ENCODE results near the gene PCBP2. TPM values are rescaled to one million over a fixed set of nuclear protein-coding genes. Genes with fewer than 3 reads are reported as not detected.

Gene PCBP2
- polyA plus RNA-seq, 1 of the 3 experiments (the other 2 are of a cell fraction), result 368 TPM

- ChIA-PET CTCF (interaction anchor here (1.2 to 1.9 kb wide), 5 partner anchors 11 to 54 kb away, joined by 3 to 6 read pairs (median 4); no protein-coding TSS in a partner anchor), POLR2A (interaction anchor here (2.9 kb wide), 1 partner anchor 12 kb away, joined by 12 read pairs; the partner anchor contains the start of gene TARBP2)
- Histone ChIP-seq H3K36me3 (replicated peaks in 1 of 2; ENCODE audit: control insufficient read depth in 1 of 2, insufficient read depth in 2 of 2, low read length in 1 of 2) (peaks cover 16 to 20% of the 10 kb centered on the region in 2 experiments), H3K9me3 (no peaks in the 10 kb centered on the region), H4K20me1 (ENCODE audit: insufficient read depth) (no peaks in the 10 kb centered on the region), H3F3A (replicated peaks; ENCODE audit: insufficient read depth) (peaks cover 29% of the 10 kb centered on the region), H3K27ac (ENCODE audit: low read depth in 2 of 2, low read length in 1 of 2) (no peak overlapping the region), H2AFZ (ENCODE audit: low read depth) (no peak overlapping the region), H3K4me1 (ENCODE audit: control insufficient read depth in 1 of 2, insufficient read depth in 2 of 2, low read depth in 1 of 2, low read length in 1 of 2) (peaks cover 5 to 17% of the 10 kb centered on the region in 2 experiments; a peak in 3 of 4 replicates), H3K9ac (no peak overlapping the region), H3K9me2 (no peaks in the 10 kb centered on the region), H3K79me2 (ENCODE audit: insufficient read depth) (peaks cover 48% of the 10 kb centered on the region; the same call in 1 of the 2 replicates), H3K27me3 (ENCODE audit: insufficient read depth) (no peaks in the 10 kb centered on the region), H3K4me3 (ENCODE audit: low read depth in 2 of 2, low read length in 1 of 2) (no peak overlapping the region), H3K4me2 (no peak overlapping the region)
- WGBS (ENCODE audit: low lambda C conversion rate), result 91% methylated on average over 5 of the region's 5 CpGs
- no peak for DNase-seq
- TF ChIP-seq JUND (IDR thresholded peaks at IDR 0.05) (no peak), SMC3 (IDR thresholded peaks at IDR 0.05; ENCODE audit: low read depth, low read length) (no peak), ELF1 (IDR thresholded peaks at IDR 0.05) (no peak), MEF2A (IDR thresholded peaks at IDR 0.05; ENCODE audit: borderline replicate concordance, low read depth) (no peak), TEAD4 (IDR thresholded peaks at IDR 0.05; ENCODE audit: borderline replicate concordance, insufficient read depth) (no peak), GABPA (IDR thresholded peaks at IDR 0.05; ENCODE audit: low read depth) (no peak), NRF1 (IDR thresholded peaks at IDR 0.05; ENCODE audit: low read depth, low read length) (no peak), CTCF (IDR thresholded peaks at IDR 0.05) (no peak), MXI1 (IDR thresholded peaks at IDR 0.05; ENCODE audit: low read depth, low read length) (no peak), FOSL2 (IDR thresholded peaks at IDR 0.05; ENCODE audit: borderline replicate concordance, low read depth) (no peak), NFIC (IDR thresholded peaks at IDR 0.05; ENCODE audit: borderline replicate concordance) (no peak), RCOR1 (IDR thresholded peaks at IDR 0.05; ENCODE audit: low read length) (no peak), TAF1 (IDR thresholded peaks at IDR 0.05; ENCODE audit: borderline replicate concordance, low read depth, low read length) (no peak)
- TF ChIP-seq, protein P1, sequence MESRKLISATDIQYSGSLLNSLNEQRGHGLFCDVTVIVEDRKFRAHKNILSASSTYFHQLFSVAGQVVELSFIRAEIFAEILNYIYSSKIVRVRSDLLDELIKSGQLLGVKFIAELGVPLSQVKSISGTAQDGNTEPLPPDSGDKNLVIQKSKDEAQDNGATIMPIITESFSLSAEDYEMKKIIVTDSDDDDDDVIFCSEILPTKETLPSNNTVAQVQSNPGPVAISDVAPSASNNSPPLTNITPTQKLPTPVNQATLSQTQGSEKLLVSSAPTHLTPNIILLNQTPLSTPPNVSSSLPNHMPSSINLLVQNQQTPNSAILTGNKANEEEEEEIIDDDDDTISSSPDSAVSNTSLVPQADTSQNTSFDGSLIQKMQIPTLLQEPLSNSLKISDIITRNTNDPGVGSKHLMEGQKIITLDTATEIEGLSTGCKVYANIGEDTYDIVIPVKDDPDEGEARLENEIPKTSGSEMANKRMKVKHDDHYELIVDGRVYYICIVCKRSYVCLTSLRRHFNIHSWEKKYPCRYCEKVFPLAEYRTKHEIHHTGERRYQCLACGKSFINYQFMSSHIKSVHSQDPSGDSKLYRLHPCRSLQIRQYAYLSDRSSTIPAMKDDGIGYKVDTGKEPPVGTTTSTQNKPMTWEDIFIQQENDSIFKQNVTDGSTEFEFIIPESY (IDR thresholded peaks at IDR 0.05; ENCODE audit: borderline replicate concordance, low read depth), result no peak
- TF ChIP-seq, protein P2, sequence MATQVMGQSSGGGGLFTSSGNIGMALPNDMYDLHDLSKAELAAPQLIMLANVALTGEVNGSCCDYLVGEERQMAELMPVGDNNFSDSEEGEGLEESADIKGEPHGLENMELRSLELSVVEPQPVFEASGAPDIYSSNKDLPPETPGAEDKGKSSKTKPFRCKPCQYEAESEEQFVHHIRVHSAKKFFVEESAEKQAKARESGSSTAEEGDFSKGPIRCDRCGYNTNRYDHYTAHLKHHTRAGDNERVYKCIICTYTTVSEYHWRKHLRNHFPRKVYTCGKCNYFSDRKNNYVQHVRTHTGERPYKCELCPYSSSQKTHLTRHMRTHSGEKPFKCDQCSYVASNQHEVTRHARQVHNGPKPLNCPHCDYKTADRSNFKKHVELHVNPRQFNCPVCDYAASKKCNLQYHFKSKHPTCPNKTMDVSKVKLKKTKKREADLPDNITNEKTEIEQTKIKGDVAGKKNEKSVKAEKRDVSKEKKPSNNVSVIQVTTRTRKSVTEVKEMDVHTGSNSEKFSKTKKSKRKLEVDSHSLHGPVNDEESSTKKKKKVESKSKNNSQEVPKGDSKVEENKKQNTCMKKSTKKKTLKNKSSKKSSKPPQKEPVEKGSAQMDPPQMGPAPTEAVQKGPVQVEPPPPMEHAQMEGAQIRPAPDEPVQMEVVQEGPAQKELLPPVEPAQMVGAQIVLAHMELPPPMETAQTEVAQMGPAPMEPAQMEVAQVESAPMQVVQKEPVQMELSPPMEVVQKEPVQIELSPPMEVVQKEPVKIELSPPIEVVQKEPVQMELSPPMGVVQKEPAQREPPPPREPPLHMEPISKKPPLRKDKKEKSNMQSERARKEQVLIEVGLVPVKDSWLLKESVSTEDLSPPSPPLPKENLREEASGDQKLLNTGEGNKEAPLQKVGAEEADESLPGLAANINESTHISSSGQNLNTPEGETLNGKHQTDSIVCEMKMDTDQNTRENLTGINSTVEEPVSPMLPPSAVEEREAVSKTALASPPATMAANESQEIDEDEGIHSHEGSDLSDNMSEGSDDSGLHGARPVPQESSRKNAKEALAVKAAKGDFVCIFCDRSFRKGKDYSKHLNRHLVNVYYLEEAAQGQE (IDR thresholded peaks at IDR 0.05; ENCODE audit: low read depth, low read length), result no peak
- TF ChIP-seq, protein P3, sequence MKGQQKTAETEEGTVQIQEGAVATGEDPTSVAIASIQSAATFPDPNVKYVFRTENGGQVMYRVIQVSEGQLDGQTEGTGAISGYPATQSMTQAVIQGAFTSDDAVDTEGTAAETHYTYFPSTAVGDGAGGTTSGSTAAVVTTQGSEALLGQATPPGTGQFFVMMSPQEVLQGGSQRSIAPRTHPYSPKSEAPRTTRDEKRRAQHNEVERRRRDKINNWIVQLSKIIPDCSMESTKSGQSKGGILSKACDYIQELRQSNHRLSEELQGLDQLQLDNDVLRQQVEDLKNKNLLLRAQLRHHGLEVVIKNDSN (IDR thresholded peaks at IDR 0.05; ENCODE audit: borderline replicate concordance, low read depth), result no peak
- TF ChIP-seq, protein P4, sequence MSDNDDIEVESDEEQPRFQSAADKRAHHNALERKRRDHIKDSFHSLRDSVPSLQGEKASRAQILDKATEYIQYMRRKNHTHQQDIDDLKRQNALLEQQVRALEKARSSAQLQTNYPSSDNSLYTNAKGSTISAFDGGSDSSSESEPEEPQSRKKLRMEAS (IDR thresholded peaks at IDR 0.05; ENCODE audit: low read depth), result no peak
Measured at GRCh38 chr12:53489242-53489864, 37.5 kb downstream of the PCBP2 start.
